Purkinje cell (primary cell): ENCODE measurements around the gene CRTC1. TPM values are rescaled to one million over a fixed set of nuclear protein-coding genes. Genes with fewer than 3 reads are reported as not detected.

Source experiments
- polyA plus RNA-seq: library from polyadenylated mRNA; unstranded; fragments of >200 nt; fragmentation: Nextera tagmentation; gene quantifications from 2 replicates; pipeline ENCODE4 v1.2.1, GENCODE V29; 2014

CRTC1 gene
- 0.47 and 1.2 TPM in 2 replicates for polyA plus RNA-seq

GRCh38 chr19:18683109-18683957 is at the start of gene CRTC1:
Gene CRTC1 (plus strand): TSS chr19:18683680. CDS start chr19:18683703, 23 bp downstream.

GRCh38 chr19:18636969-18637629 is 46.4 kb upstream of the CRTC1 start, which contains the start of gene KLHL26:
Gene KLHL26 (plus strand): TSS chr19:18637028. CDS start chr19:18637055, 27 bp downstream.

GRCh38 chr19:18790566-18791314 is 107.3 kb downstream of the CRTC1 start, which contains the start of gene COMP:
Gene COMP (minus strand): TSS chr19:18791305. CDS start chr19:18791269, 36 bp downstream.

GRCh38 chr19:18831524-18832305 is 148.2 kb downstream of the CRTC1 start, which contains the start of gene UPF1:
Gene UPF1 (plus strand): TSS chr19:18831959. CDS start chr19:18832210, 251 bp downstream.

Other genes starting within 250 kb of the CRTC1 start
- 0.62 and 3.5 TPM in 2 replicates for gene ISYNA1, start 245.5 kb upstream of the CRTC1 start, polyA plus RNA-seq
- gene ELL, start 161.6 kb upstream of the CRTC1 start, polyA plus RNA-seq, result 0.71 TPM in 1 of 2 replicates, not detected in the other
- 2.6 and 5.3 TPM in 2 replicates for gene FKBP8, start 140.1 kb upstream of the CRTC1 start, polyA plus RNA-seq
- 12.6 and 16.0 TPM in 2 replicates for gene KXD1, start 125.8 kb upstream of the CRTC1 start, polyA plus RNA-seq
- 743 and 784 TPM in 2 replicates for gene UBA52, start 111.8 kb upstream of the CRTC1 start, polyA plus RNA-seq
- 8.0 and 27.2 TPM in 2 replicates for gene REX1BD, start 94.9 kb upstream of the CRTC1 start, polyA plus RNA-seq
- gene CRLF1, start 76.9 kb upstream of the CRTC1 start, polyA plus RNA-seq, result 2.3 TPM in 1 of 2 replicates, not detected in the other
- gene TMEM59L, start 70.8 kb upstream of the CRTC1 start, polyA plus RNA-seq, result 56.5 and 77.2 TPM in 2 replicates
- gene KLHL26, start 46.7 kb upstream of the CRTC1 start, polyA plus RNA-seq, result 1.6 and 2.2 TPM in 2 replicates
- not detected in 2 replicates for gene COMP, start 107.6 kb downstream of the CRTC1 start, polyA plus RNA-seq
- 3.3 and 4.1 TPM in 2 replicates for gene UPF1, start 148.3 kb downstream of the CRTC1 start, polyA plus RNA-seq
- gene CERS1, start 212.5 kb downstream of the CRTC1 start, polyA plus RNA-seq, result 11.0 and 19.4 TPM in 2 replicates
- gene COPE, start 235.7 kb downstream of the CRTC1 start, polyA plus RNA-seq, result 20.6 and 21.7 TPM in 2 replicates
- gene DDX49, start 236.0 kb downstream of the CRTC1 start, polyA plus RNA-seq, result 3.4 and 5.6 TPM in 2 replicates